SHP77 treated with DMSO at 0.1 percent for 48 hours (cell line): ENCODE measurements around the gene URGCP.

ENCODE experiments used
- DNase-seq: peaks from one replicate; lab custom pipeline; 2025; lab: John Stamatoyannopoulos, UW

URGCP gene

GRCh38 chr7:43906331-43907010 is at the start of gene URGCP:
Gene URGCP, minus strand, starts transcription at chr7:43906596. Its CDS starts 21 bp downstream, at chr7:43906575.
- no peak for DNase-seq

- no peak for DNase-seq
These were observed 49.6 kb upstream of the URGCP start for GRCh38 chr7:43956027-43956426.

GRCh38 chr7:43954524-43955228 is 48.3 kb upstream of the URGCP start:
- DNase-seq: peak; percentile 33

- no peak for DNase-seq
These were observed 46.7 kb upstream of the URGCP start for GRCh38 chr7:43953071-43953470.

GRCh38 chr7:43952028-43952427 is 45.6 kb upstream of the URGCP start:
- DNase-seq: no peak

- no peak for DNase-seq
These were observed 37.9 kb upstream of the URGCP start for GRCh38 chr7:43944286-43944685.

GRCh38 chr7:43943417-43944187 is 37.2 kb upstream of the URGCP start:
- DNase-seq: no peak

GRCh38 chr7:43942997-43943396 is 36.6 kb upstream of the URGCP start:
- no peak for DNase-seq

GRCh38 chr7:43942250-43942649 is 35.9 kb upstream of the URGCP start:
- DNase-seq: no peak

- no peak for DNase-seq
These were observed 32.6 kb upstream of the URGCP start for GRCh38 chr7:43938892-43939482.

- DNase-seq: no peak
These were observed 31.0 kb upstream of the URGCP start for GRCh38 chr7:43937444-43937843.

GRCh38 chr7:43933902-43934560 is 27.6 kb upstream of the URGCP start:
- no peak for DNase-seq

GRCh38 chr7:43931346-43931745 is 24.9 kb upstream of the URGCP start:
- no peak for DNase-seq

- DNase-seq: no peak
These were observed 23.4 kb upstream of the URGCP start for GRCh38 chr7:43929529-43930457.

- DNase-seq: no peak
These were observed 21.4 kb upstream of the URGCP start for GRCh38 chr7:43927810-43928209.

- DNase-seq: no peak
These were observed 20.4 kb upstream of the URGCP start for GRCh38 chr7:43926798-43927123.

GRCh38 chr7:43925984-43926797 is 19.8 kb upstream of the URGCP start, which contains the start of gene UBE2D4:
Gene UBE2D4, plus strand, starts transcription at chr7:43926436. Its CDS starts 97 bp downstream, at chr7:43926533.
- peak; percentile 88 for DNase-seq

- DNase-seq: no peak
These were observed 16.3 kb upstream of the URGCP start for GRCh38 chr7:43922726-43923125.

GRCh38 chr7:43921423-43921822 is 15.0 kb upstream of the URGCP start:
- no peak for DNase-seq

GRCh38 chr7:43915907-43916306 is 9.5 kb upstream of the URGCP start:
- DNase-seq: no peak
